Dermis blood vessel endothelial cell (primary cell): Measurements from ENCODE around the gene KLF13. TPM values are rescaled to one million over a fixed set of nuclear protein-coding genes. Genes with fewer than 3 reads are reported as not detected.

Experiments
- DNase-seq: peaks from one replicate; pipeline ENCODE4 v3.0.0; 2010
- total RNA-seq: library from RNA; depleted of rRNA; stranded (reverse); fragments of >200 nt; gene quantifications from 2 replicates; pipeline ENCODE4 v1.2.3, GENCODE V29; 2014

Gene KLF13
- total RNA-seq, result 35.2 and 41.8 TPM in 2 replicates

DNA sequence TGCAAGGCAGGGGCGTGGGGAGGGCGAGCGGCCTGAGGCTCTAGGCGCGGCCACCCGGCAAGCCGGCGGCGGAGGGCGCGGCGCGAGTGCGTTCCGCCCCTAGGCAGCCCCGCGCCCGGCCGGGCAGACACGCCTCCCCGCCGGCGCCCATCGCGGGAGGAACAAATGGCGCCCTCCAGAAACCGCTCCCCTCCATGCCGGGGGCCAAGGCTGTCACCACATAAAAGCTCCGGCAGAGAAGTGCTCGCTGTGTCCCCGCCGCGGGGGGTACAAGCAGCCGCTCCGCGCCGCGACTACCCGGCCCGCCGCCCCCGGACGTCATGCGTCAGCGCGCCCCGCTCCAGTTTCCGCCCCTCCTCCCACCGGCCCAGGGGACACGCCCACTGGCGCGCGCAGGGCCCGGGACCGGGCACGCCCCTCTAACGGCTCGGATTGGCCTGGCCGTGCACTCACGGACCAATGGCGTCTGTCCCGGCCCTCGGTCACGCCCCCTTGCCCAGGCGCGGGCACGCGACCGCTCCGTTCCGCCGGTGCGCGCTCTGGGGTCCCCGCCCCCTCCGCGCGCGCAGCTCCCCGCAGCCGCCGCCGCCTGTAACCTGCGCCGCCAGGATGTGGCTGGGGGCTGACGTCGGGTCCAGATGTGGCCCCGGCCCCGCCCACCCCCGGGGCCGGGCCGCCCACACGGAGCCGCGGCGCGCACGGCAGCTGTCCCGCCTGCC lies at the start of gene KLF13:
TSS of gene KLF13 (plus strand) at position 680 of the 719 bp plus-strand sequence. CDS start 378 bp downstream, outside the sequence.
- DNase-seq, result peak; percentile 99

DNA sequence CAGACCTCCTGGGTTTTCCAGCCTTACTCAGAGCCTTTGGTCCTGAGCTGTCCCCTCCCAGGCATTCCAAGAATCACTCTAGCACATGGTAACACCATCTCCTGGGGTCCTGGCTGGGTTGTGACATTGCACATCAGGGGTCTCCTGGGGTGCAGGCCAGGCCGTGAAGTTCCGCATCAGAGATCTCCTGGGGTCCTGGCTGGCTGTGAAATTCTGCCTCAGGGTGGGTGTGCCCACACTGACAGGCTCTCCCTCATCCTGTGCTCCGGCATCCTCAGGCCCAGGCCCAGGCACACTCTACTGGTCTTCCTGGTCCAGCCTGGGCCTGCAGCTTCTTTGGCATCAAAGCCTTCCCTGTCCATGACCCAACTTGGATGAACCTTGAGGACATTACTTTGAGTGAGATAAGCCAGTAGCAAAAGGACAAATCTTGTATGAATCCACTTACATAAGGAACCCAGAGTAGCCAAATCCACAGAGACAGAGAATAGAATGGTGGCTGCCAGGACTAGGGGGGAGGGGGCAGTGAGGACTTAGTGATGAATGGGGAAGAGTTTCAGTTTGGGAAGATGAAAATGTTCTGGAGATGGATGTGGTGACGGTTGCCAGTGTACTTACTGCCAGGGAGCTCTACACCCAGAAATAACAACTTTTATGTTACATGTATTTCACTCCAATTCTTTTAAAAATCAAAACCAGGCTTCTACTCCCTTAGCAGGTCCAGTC lies 49.1 kb upstream of the KLF13 start:
- DNase-seq, result no peak

DNA sequence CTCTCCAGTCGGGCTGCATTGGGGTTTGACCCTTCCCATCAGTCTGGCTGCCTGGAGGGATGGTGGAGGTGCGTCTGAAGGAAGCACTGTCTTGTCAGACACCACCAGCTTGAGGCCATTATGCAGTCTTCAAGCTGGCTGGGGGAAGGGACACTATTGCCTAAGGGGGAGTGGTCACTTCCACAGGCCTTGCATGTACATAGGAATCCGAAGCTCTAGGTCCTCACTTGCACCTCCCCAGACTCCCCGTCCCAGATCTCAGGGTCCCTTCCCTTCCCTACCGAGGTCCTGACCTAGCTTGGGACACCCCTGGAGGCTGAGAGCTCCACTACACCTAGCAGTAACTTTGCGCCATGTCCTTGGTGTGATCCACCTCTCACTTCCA lies 48.6 kb upstream of the KLF13 start:
- no peak for DNase-seq

DNA sequence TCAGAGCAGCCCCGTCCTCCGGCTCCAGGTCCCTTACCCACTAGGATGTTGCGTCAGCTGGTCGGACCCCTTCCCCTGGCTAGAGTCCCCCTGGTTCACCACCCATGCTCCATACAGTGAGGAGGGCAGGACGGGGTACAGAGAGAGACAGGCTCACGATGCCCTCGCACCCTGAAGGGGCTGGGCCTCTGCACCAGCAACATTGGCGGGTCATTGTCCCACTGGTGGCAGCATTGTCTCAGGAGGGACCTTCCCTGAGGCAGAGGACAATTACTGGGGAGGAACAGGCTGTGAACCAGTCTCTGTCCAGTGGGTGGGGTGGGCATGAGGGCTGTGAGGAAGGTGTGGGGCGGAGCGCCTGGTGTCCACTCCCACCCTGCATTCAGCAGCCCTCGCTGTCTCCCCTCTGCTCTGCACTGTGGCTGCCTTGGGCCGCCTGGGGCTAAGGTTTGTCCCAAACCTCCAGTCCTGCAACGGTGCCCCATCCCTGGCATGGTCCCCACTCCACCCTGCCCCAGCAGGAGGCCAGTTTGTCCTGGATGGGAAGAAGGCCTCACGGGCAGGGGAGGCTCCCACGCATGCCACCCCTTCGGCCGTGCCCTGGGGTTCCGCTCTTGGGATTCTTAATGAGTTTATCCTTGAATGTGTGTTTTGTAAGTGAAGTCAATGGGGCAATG lies 48.0 kb upstream of the KLF13 start:
- DNase-seq, result no peak

DNA sequence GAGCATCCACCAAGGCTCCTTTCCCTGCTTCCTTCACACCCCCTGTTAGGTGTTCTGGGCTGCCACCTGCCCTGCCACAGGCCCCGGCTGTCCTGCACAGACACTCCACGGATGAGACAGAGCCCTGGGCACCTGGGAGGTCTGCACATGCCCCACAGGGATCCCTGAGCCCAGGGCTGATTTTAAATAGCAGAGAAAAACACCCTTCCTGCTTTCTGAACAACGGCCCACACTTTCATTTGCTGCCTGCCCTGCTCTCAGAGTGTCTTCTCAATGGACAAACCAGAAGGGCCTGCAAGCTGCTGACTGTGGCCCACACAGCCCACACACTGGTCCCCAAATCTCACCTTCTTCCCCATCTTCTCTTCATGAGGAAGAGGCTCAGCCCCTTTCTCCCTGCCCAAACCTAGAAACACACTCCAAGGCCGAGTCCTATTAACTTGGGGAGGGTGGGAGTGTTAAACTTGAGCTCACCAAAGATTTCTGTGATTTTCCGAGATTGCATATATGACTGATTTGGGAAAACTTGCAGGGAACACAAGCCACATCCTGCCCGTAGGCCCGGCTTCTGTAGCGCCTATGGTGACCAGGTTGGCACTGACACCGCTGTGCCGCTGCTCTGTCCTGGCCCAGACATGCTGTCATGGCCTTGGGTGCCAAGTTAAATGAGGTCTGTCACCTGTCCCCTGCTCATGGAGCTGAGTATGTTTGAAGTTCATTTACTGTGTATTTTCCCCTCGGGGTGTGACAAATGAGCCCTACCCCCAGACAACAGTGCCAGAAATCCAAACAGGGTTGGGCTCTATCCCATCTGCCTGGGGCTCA lies 47.2 kb upstream of the KLF13 start:
- no peak for DNase-seq

DNA sequence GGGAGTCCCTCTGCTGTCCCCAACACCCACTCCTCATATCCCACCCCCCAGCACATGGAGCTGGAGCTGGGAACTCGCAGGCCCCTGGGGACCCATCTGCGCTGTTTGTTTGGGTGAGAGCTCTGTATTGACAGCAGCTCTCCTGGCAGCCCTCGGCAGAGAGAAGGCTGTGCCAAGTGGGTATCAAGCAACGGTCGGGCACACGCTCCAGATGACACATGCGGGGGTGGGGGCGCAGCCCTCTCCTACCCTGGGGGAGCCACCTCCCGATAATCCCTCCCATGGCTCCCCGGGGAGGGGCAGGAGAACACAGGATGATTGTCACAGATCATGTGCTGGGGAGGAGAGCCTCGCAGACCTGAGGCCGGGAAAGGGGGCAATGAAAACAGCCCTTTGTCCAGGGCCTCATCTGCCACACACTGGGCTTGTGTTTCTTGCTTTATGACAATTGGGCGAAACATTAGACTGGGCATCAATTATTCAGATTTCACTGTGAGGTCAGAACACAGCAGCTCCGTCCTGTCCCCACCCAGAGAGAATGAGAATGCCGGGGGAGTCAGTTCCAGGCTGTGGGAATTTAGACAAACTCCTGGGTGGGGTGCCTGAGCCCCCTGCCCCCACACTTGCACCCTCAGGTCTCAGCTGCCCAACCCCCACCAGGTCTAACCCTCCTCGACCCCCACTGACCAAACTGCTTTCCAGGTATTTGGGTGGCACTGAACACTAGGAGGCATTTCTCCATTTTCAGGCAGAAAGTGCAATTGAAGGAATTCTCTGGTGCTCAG lies 46.4 kb upstream of the KLF13 start:
- DNase-seq, result no peak

DNA sequence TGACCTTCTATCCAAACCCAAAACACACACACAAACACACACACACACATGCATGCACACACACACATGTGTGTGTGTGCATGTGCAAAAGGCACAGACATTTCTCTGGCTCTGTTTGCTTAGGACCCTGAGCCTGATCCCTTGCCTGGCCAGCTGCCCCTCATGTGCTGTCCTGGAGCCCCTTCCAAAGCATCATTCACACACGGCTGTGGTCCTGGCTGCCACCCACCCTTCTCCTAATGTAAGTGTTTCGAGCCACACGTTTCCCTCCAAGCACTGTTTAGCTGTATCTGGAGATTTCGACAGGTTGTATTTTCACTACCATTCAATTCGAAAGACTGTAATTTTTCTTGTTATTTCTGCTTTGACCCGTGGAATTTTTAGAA lies 45.8 kb upstream of the KLF13 start:
- no peak for DNase-seq

DNA sequence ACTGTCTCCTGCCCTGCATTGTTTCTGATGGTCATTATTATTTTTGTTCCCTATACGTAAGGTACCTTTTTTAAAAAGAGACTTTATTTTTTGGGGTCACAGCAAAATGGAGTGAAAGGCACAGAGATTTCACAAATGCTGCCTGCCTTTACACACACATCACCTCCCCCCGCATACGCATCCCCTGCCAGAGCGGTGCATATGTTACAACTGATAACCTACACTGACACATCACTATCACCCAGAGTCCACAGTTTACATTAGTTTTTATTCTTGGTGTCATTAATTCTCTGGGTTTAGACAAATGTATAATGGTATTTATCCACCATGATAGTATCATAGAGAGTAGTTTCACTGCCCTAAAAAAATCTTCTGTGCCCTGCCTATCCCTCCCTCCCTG lies 43.6 kb upstream of the KLF13 start:
- no peak for DNase-seq

DNA sequence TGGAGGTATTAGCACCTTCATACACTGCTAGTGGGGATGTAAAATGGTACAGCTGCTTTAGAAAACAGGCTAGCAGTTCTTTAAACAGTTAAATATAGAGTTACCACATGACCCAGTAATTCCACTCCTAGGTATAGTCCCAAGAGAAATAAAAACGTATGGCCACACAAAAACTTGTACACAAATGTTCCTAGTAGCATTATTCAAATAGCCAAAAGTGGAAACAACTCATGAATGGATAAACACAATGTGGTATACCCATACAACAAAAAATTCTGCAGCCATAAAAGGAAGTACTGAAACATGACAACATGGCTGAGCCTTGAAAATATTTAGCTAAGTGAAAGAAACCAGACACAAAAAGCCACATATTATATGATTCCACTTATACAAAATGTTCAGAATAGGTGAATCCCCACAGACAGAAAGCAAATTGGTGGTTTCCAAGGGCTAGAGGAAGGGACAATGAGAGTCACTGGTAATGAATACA lies 40.8 kb upstream of the KLF13 start:
- DNase-seq, result no peak

DNA sequence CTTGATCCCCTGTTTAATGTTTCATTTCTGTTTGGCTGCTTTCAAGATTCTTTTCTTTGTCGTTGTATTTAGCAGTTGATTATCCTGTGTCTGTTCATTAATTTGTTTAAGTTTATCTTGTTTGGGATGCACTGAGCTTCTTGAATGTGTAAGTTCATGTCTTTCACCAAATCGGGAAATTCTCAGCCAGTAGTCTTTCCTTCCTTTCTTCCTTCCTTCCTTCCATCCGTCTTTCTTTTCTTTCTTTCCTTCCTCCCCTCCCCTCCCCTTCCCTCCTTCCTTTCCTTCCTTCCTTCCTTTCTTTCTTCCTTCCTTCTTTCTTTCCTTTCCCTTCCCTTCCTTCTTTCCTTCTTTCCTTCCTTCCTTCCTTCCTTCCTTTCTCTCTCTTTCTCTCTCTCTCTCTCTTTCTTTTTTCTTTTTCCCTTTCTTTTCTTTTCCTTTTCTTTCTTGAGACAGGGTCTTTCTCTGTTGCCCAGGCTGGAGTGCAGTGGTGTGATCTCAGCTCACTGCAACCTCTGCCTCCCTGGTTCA lies 35.5 kb upstream of the KLF13 start:
- no peak for DNase-seq

DNA sequence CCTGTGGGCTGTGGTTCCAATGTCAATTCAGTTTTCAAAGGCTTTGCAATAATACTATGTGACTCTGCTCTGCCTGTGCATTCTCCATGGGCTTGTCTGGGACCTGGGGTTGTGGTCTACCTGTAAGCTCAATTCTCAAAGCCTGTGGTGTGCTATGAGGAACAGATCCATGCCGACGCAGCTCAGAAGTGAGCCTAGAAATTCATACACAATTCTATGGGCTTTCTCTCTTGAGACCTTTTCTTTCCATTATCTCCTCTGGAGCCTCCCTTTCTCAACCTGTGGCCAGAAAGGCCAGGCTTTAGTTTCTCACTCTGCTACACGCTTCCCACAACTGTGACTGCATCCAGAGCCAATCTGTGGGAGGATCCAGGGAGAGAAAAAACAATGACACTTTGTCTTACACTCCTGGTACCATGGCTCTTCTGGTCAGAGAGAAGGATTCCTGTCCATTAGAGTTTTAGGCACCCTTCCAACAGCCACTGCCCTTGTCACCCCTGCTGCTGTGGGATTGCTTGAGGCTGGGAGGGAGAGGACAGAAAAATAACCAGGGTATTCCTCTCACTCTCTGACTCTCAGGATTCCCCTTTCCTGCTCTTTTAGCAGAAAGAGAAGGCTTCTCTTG lies 34.1 kb upstream of the KLF13 start:
- DNase-seq, result no peak

DNA sequence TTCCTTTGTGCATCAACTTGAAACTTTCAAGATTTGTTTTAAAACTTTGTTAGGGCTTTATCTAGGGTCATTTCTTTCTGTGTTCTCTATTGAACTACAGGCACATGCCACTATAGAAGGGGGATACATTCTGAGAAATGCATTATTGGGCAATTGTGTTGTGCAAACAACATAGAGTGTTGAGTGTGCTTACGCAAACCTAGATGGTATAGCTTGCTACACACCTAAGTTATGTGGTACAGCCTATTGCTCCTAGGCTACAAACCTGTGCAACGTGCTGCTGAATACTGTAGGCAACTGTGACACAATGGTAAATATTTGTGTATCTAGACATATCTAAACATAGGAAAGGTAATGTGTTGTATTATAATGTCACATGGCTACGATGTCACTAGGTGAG lies 33.0 kb upstream of the KLF13 start:
- no peak for DNase-seq

DNA sequence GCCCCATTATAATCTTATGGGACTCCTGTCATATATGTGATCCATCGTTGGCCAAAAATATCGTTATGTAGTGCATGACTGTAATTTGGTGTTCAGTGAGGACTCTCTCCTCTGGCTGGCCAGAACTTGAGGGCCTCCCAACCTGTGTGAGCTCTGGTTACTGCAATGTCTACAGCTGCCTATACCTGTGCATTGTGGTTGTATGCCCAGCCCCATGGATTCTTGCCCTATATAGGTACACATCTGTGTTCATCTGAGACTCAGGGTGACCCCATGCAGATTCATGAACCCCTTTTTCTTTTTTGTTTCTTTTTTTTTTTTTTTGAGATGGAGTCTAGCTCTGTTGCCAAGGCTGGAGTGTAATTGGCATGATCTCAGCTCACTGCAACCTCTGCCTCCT lies 32.6 kb upstream of the KLF13 start:
- no peak for DNase-seq

DNA sequence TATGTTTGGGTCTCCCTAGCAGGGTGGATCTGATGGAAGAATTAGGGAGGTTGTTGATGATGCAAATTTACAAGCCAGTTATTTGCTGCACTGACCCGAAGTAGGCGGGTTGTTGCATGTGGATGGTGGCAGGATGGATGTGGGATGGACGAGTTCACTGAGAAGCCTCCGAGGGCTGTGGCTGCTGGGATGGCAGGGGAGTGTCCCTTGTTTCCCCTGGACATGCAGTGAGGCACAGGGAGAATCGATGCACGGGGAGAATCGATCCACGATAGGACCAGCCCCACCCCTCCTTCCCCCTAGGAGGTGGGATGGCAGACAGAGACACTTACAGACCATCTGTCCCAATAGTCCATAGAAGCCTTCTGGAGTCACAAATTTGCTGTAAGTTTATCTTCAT lies 31.0 kb upstream of the KLF13 start:
- no peak for DNase-seq

DNA sequence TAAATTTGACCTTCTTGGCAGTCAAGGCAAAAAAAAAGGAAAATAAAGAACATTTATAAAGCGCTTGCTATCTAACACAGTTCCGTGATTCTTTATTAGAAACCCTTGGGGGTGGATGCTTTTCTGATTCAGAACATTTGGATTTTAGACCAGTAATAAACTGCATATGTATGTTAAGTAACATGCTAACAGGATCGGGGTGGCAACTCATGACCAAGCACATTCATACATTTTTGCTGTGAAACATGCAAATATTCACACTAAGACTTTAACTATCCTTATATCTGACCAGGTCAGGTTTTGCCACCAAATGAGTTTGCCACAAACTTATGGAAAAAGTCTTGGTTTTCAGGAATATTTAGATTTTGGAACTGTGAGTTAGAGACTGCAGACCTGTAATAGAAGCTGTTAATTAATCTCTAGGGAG lies 30.4 kb upstream of the KLF13 start:
- DNase-seq, result no peak

DNA sequence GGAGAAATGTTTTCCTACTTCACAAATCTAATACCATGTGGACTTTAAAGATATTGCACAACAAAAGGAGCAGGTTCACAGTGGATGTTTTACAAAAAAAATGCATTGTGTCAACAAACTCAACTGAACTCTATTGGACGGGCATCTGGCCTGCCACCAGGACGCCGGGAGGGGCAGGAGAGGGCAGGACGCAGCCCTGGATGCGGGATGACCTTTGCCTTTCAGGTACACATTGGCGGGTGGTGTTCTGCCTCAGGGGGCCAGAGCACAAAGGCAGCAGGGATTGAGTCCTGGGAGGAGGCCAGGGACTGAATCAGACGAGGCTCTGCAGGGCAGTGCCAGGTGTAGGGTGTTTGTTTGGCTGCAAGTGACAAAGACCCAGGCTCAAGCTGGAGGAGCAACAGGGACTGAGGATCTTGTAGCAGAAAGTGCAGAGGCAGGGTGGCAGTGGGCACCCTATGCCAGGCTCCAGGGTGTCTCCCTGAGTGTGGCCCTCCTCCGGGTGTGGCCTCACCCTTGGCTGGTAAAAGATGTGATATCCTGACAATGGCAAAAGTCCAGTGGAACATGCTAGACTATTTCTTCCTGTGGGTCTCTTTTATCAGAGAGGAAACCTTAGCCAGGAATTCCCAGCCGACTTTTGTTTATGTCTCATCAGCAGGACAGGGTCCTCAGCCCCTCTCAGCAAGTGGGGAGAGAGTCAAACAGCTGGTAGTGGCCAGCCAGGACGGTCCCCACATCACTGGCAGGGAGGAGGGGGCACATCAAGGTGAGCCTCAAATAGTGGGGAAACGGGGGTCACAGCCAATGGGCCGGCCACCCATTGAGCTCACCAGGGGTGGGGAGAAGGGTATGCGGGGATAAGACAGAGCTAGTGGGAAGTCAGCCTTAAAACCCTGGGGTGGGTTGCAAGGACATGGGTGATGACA lies 29.7 kb upstream of the KLF13 start:
- peak; percentile 27 for DNase-seq

DNA sequence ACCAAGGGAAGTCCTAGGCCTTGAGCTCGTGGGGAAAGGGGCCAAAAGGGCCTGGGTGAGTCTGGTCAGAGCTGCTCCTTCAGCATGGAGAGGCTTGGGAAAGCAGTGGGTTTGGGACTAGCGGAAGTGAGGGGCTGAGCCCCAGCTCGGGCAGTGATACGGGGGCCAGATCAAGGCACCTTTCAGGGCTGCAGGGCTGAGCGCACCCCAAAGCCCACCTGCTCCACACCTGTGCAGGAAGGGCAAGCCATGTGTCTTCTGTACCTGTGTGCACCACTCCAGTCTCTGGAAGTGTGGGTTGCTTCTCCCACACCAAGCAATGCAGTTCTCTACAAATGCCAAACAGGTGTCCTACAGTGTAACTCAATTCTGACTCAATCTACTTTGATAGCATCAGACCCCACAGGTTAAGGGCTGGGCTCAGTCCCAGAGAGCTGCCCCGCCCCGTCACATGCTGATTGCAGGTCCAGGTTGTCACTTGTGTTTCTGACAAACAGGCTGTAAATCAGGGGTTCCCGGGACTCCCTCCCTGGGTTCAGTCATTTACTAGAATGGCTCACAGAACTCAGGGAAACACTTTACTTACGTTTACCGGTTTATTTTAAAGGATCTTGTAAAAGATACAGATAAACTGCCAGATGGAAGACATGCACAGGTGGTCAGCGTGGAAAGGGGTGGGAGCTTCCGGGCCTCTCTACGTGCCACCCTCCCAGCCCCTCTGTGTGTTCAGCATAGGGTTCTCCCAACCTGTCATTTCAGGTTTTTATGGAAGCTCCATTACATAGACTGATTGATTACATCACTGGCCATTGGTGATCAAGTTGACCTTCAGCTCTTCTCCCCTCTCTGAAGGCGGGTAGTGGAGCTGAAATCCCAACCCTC lies 28.8 kb upstream of the KLF13 start:
- no peak for DNase-seq

DNA sequence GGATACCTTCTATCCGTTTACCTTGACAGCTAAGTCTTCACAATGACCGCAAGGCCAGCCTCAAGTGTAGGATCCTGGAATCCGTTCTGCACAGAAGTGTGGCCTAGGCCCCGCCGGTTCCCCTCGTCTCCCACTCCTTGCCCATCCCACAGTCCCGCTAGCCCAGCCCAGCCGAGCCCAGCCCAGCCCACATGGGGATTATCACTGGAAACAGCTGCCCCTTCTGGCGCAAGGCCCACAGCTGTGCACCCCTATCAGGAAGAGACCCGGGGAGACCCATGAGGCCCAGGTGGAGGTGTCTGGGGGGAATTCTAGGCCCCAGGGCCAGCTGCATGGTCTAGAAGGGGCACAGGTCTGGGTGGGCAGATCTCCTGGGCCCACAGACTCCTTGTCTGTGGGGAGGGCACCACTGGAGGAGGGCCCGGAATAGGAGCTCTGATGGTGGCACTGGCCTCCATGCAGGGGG lies 27.9 kb upstream of the KLF13 start:
- DNase-seq, result no peak

DNA sequence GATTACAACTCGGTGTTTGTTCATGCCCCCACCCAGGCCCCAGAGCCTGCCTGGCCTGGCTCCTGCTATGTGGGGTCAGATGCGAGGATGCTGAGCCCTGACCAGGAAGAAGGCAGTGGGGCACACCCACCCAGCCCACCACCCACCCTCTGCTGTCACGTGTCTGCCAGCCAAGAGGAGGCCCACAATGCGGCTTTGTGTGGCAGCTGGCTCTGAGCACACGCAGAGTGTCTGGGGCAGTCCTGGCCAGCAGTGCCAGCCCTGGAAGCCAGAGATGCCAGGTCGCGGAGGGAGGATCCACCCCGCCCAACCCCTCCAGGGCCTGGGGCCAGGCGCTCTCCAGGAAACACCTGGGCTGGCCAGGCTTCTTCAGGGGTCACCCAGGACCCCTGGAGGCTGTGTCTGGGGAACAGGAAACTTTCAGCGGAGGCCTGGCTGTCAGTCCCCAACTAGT lies 26.4 kb upstream of the KLF13 start:
- DNase-seq, result no peak
